Measurements from ENCODE around the gene S100PBP.

DNA sequence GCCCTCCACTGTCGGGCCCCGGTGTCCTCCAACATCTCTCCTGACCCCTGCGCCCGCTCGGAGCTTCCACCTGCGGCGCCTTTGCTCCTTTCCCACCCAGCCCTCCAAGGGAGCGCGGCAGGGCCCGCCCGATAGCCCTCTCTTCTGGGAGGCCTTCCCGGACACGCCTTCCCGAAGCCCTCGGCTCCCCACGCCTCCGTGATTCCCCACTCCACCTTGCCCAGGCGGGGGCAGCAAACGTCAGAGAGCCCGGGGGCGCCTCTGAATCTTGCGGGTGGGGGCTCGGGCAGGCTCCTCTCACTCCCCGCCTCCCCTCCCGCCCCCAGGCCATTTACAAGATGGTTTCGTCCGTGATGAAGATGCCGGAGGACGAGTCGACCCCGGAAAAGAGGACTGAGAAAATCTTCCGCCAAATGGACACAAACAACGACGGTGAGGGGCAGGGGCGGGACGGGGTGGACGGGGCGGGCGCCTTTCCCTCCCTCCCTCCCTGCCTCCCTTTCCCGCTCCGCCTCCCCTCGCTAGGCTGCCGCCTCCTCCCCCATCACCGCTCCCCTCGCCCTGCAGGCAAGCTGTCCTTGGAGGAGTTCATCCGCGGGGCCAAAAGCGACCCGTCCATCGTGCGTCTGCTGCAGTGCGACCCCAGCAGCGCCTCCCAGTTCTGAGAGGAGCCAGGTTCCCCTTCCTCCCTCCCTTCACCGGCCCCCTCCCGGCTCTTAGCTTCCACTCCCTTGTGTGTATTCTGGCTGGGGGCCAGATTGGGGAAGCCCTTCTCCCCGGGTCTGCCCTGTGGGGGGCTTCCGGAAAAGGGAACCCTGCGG lies 76.0 kb downstream of the S100PBP start:
- TF ChIP-seq, protein P1, sequence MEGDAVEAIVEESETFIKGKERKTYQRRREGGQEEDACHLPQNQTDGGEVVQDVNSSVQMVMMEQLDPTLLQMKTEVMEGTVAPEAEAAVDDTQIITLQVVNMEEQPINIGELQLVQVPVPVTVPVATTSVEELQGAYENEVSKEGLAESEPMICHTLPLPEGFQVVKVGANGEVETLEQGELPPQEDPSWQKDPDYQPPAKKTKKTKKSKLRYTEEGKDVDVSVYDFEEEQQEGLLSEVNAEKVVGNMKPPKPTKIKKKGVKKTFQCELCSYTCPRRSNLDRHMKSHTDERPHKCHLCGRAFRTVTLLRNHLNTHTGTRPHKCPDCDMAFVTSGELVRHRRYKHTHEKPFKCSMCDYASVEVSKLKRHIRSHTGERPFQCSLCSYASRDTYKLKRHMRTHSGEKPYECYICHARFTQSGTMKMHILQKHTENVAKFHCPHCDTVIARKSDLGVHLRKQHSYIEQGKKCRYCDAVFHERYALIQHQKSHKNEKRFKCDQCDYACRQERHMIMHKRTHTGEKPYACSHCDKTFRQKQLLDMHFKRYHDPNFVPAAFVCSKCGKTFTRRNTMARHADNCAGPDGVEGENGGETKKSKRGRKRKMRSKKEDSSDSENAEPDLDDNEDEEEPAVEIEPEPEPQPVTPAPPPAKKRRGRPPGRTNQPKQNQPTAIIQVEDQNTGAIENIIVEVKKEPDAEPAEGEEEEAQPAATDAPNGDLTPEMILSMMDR (conservative IDR thresholded peaks at IDR 0.05) = no peak; the same call in 1 of the 2 replicates
- TF ChIP-seq ZFX (IDR thresholded peaks at IDR 0.05) = no peak
